ENCODE results near the gene ANTXR1.

ANTXR1 gene

DNA sequence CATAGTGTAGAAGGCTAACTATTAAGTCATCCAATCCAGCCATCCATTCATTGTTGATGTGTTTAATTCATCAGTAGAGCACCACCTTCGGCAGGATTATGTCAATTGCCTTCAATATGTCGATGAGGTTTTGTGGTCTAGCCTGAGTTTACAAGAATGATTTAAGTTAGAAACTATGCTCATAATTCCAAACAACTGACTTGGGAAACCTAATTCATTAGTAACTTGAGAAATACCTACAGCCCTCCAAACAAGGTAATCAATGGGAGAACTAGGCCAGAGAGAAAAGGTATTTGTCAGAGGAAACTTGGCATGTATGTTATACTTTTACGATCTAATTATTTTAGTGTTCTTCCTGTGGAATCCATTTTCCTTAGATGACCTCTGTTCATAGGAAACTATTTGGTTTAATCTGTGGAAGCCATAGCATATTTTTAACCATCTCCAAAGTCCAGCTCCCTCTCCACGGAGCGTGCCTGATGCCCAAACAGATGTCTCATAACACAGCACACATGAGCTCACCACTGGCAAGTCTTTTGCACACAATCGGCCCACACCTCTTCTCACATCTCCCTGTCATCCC, 225.6 kb downstream of the ANTXR1 start:
- no peak for DNase-seq
- no peak overlapping the region for H3K27ac ChIP-seq

DNA sequence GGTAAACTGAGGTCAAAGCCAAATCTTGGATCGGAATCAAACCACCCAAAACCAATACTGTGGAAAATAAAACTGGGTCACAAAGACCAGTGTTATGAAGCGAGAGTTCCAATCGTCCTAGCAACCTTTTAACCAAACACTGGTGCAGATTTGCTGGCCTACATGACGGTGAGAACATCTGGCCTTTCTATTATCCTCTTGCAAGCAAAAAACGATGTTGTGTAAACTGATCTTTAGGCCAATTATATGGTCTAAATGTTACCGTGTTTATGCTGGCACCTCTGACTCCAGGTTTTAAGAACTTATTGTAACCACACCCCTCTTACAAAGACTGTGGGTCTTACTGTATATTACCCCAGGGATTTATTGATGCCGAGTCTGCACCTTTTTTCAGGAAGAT, 228.1 kb downstream of the ANTXR1 start:
- H3K4me1 ChIP-seq = peaks cover 0 to 23% (median 17%) of the 10 kb centered on the region in 4 donors
- H3K36me3 ChIP-seq = peaks cover 0 to 21% (median 12%) of the 10 kb centered on the region in 3 donors
- no peaks in the 10 kb centered on the region for H3K9me3 ChIP-seq
- intact Hi-C loops (cut with DNase I; ENCODE audit: low total_unique reads) = no loop called here
- no peaks in the 10 kb centered on the region for H3K27me3 ChIP-seq
- TF ChIP-seq, protein P1, sequence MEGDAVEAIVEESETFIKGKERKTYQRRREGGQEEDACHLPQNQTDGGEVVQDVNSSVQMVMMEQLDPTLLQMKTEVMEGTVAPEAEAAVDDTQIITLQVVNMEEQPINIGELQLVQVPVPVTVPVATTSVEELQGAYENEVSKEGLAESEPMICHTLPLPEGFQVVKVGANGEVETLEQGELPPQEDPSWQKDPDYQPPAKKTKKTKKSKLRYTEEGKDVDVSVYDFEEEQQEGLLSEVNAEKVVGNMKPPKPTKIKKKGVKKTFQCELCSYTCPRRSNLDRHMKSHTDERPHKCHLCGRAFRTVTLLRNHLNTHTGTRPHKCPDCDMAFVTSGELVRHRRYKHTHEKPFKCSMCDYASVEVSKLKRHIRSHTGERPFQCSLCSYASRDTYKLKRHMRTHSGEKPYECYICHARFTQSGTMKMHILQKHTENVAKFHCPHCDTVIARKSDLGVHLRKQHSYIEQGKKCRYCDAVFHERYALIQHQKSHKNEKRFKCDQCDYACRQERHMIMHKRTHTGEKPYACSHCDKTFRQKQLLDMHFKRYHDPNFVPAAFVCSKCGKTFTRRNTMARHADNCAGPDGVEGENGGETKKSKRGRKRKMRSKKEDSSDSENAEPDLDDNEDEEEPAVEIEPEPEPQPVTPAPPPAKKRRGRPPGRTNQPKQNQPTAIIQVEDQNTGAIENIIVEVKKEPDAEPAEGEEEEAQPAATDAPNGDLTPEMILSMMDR (IDR thresholded peaks at IDR 0.05) = no peak
- no peak overlapping the region for H3K27ac ChIP-seq
- DNase-seq = no peak
- no peak overlapping the region for H3K4me3 ChIP-seq

More for the DNA sequence above, 225.6 kb downstream of the ANTXR1 start:
- Histone ChIP-seq H3K9me3 (no peaks in the 10 kb centered on the region), H3K4me1 (peaks cover 0 to 23% (median 17%) of the 10 kb centered on the region in 4 donors), H3K27me3 (no peaks in the 10 kb centered on the region), H3K4me3 (no peak overlapping the region), H3K36me3 (peaks cover 0 to 3% (median 0%) of the 10 kb centered on the region in 3 donors)
- TF ChIP-seq, protein P1 (IDR thresholded peaks at IDR 0.05) = no peak
- intact Hi-C loops (cut with DNase I; ENCODE audit: low total_unique reads) = no loop called here

DNA sequence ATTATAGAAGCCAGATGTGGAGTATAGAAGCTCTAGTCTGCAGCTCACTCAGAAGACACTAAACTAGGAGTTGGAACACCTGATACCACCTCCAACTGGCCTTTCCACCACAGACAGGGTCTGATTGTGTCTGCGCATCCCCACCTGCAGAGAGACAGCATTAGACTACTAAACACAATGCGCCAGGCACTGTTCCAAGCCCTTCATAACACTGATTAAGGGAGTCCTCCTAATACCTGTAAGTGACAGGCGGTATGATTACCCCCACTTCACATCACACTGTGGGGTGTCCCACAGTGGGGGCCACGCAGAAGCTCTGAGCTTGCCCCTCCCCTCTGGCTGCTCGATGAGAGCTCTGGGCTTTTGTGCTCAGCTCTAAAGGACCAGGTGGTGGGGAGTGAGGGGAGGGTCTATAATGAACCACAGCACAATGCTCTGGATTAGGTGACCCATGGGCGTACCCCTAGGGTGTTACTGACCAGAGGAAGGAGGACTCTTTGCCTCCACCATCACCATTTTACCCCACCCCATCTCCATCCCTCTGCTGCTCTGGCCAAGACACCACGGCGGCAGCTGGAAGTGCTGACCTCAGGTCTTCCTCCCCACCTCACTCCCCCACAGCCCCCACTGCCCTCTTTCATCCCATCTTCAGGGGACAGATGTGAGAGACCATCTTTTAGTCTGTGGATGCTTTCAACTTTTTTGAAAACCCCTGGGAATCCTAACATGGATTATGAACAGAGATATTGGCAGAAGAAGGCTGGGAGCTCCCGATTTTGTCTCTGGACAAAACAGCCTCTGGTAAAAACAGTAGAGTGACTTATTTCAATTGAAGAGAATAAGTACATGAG, 228.9 kb downstream of the ANTXR1 start:
- H3K36me3 ChIP-seq = peaks cover 0 to 29% (median 20%) of the 10 kb centered on the region in 3 donors
- H3K9me3 ChIP-seq = no peaks in the 10 kb centered on the region
- H3K4me3 ChIP-seq = no peak overlapping the region
- peaks cover 0 to 21% (median 15%) of the 10 kb centered on the region in 4 donors for H3K4me1 ChIP-seq
- peak overlapping the region in 1 of 2 donors; percentile 10 for H3K27ac ChIP-seq
- intact Hi-C loops (cut with DNase I; ENCODE audit: low total_unique reads) = no loop called here
- H3K27me3 ChIP-seq = no peaks in the 10 kb centered on the region
- DNase-seq = no peak
- TF ChIP-seq, protein P1 (IDR thresholded peaks at IDR 0.05) = no peak

DNA sequence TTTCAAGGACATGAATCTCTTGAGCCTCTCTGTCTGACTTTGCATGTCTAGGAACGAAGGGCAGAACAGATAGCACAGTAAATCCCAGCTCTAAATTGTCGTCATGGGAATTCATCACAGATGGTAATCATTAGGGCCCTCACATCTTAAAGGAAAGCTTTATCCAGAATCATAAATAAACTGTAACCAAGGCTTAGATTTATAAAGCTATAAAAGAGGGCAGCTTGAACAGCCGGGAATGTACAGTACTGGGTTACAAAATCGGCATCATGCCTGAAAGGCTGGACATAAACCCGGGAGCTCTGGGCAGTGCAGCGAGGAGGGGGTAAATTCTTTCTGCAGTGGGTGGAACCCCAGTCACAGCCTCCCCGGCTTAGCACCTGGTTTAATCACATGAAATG, 229.7 kb downstream of the ANTXR1 start:
- H3K36me3 ChIP-seq = peaks cover 0 to 37% (median 28%) of the 10 kb centered on the region in 3 donors
- no peaks in the 10 kb centered on the region for H3K9me3 ChIP-seq
- intact Hi-C loops (cut with DNase I; ENCODE audit: low total_unique reads) = no loop called here
- H3K27ac ChIP-seq = peak overlapping the region in 1 of 2 donors; percentile 10
- TF ChIP-seq, protein P1 (IDR thresholded peaks at IDR 0.05) = no peak
- H3K4me3 ChIP-seq = no peak overlapping the region
- no peaks in the 10 kb centered on the region for H3K27me3 ChIP-seq
- H3K4me1 ChIP-seq = peaks cover 0 to 16% (median 10%) of the 10 kb centered on the region in 4 donors
- no peak for DNase-seq

DNA sequence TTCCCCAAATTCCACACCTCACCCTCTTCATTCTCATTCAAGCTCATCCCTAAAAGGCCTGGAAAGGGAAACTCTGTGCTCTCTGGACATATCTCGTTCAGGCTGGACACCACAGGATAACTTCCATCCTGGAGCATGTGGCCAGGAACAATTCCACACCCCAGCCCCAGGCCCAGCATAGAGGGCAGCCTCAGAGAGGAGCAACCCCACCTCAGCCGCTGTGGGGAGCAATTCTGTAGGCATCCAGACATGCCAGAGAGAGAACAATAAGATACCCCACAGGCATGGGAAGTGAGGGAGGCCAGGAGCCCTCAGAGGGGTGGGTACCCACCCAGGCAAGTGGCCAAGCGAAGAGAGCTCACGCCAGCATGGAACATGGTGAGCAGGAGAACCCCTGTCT, 230.7 kb downstream of the ANTXR1 start:
- H3K27me3 ChIP-seq = no peaks in the 10 kb centered on the region
- DNase-seq = no peak
- intact Hi-C loops (cut with DNase I; ENCODE audit: low total_unique reads) = no loop called here
- peaks cover 0 to 16% (median 10%) of the 10 kb centered on the region in 4 donors for H3K4me1 ChIP-seq
- TF ChIP-seq, protein P1 (IDR thresholded peaks at IDR 0.05) = no peak
- H3K36me3 ChIP-seq = peaks cover 0 to 39% (median 30%) of the 10 kb centered on the region in 3 donors
- no peak overlapping the region for H3K4me3 ChIP-seq
- H3K9me3 ChIP-seq = no peaks in the 10 kb centered on the region
- no peak overlapping the region for H3K27ac ChIP-seq
